HL-60 (cell line): ENCODE data around the gene FRK.

Source experiments
- POLR2AphosphoS5 ChIP-seq: IDR thresholded peaks from 2 replicates; pipeline ENCODE4 v1.6.1; 2012; ENCODE audit warnings: low read depth
- SPI1 ChIP-seq: IDR thresholded peaks from 2 replicates; pipeline ENCODE4 v1.6.1; 2012; ENCODE audit warnings: low read depth, mild to moderate bottlenecking, borderline replicate concordance
- TF ChIP-seq, protein P1 (sequence below): IDR thresholded peaks from one replicate; pipeline ENCODE4 v1.5.1; 2011; ENCODE audit warnings: low read length, control low read depth, inconsistent platforms; ENCODE audit not compliant: insufficient read depth
- TF ChIP-seq, protein P2 (sequence below): IDR thresholded peaks from 2 replicates; pipeline ENCODE4 v1.6.1; 2012; ENCODE audit warnings: low read depth; ENCODE audit not compliant: insufficient replicate concordance

DNA sequence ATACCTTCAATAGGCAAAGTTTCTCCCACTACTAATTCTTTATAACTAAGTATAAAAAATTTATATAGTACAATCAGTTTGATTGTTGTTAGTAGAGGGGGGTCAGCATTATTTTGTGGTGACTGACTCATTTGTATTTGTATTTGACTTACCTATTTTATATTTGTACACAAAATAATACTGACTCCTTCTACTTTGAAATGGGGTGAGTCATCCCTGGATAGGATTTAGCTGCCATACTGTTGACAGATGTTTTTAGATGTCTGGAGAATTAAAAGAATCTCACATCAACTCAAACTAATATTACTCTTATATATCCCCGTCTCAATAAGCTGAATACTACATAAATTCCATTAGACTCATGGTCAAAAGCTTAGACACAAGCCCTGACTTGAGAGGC is 114.9 kb downstream of the FRK start:
- TF ChIP-seq, protein P1, sequence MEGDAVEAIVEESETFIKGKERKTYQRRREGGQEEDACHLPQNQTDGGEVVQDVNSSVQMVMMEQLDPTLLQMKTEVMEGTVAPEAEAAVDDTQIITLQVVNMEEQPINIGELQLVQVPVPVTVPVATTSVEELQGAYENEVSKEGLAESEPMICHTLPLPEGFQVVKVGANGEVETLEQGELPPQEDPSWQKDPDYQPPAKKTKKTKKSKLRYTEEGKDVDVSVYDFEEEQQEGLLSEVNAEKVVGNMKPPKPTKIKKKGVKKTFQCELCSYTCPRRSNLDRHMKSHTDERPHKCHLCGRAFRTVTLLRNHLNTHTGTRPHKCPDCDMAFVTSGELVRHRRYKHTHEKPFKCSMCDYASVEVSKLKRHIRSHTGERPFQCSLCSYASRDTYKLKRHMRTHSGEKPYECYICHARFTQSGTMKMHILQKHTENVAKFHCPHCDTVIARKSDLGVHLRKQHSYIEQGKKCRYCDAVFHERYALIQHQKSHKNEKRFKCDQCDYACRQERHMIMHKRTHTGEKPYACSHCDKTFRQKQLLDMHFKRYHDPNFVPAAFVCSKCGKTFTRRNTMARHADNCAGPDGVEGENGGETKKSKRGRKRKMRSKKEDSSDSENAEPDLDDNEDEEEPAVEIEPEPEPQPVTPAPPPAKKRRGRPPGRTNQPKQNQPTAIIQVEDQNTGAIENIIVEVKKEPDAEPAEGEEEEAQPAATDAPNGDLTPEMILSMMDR: no peak
- TF ChIP-seq, protein P2, sequence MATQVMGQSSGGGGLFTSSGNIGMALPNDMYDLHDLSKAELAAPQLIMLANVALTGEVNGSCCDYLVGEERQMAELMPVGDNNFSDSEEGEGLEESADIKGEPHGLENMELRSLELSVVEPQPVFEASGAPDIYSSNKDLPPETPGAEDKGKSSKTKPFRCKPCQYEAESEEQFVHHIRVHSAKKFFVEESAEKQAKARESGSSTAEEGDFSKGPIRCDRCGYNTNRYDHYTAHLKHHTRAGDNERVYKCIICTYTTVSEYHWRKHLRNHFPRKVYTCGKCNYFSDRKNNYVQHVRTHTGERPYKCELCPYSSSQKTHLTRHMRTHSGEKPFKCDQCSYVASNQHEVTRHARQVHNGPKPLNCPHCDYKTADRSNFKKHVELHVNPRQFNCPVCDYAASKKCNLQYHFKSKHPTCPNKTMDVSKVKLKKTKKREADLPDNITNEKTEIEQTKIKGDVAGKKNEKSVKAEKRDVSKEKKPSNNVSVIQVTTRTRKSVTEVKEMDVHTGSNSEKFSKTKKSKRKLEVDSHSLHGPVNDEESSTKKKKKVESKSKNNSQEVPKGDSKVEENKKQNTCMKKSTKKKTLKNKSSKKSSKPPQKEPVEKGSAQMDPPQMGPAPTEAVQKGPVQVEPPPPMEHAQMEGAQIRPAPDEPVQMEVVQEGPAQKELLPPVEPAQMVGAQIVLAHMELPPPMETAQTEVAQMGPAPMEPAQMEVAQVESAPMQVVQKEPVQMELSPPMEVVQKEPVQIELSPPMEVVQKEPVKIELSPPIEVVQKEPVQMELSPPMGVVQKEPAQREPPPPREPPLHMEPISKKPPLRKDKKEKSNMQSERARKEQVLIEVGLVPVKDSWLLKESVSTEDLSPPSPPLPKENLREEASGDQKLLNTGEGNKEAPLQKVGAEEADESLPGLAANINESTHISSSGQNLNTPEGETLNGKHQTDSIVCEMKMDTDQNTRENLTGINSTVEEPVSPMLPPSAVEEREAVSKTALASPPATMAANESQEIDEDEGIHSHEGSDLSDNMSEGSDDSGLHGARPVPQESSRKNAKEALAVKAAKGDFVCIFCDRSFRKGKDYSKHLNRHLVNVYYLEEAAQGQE: no peak
- no peak for TF ChIP-seq POLR2AphosphoS5
- no peak for TF ChIP-seq SPI1
